Stomach (tissue), 9 donors: ENCODE results near the gene GABRG3. TPM values are rescaled to one million over a fixed set of nuclear protein-coding genes. Genes with fewer than 3 reads are reported as not detected.

Experiments
- DNase-seq, 2 donors: peaks; one replicate each; pipeline versions ENCODE4 v3.0.0 to v3.0.0-alpha.2; 2013 to 2019
- H3K27ac ChIP-seq, 5 donors: fragments of 200-600 bp in 4 of 5; sonication (generic) in 4 of 5; one replicate each; pipeline ENCODE4 v1.5.1; 2013 to 2019; ENCODE audit warnings: mild to moderate bottlenecking in 1 of 5, moderate library complexity in 1 of 5
- H3K27me3 ChIP-seq, 3 donors: fragments of 200-600 bp; sonication (generic); one replicate each; pipeline ENCODE4 v1.5.1; 2017 to 2019; ENCODE audit warnings: mixed run types in 1 of 3
- H3K36me3 ChIP-seq, 4 donors: fragments of 200-600 bp; sonication (generic); 1 replicate in 3 of 4; 2 replicates in 1 of 4; pipeline ENCODE4 v1.5.1; 2016 to 2019
- H3K4me1 ChIP-seq, 4 donors: fragments of 200-600 bp; sonication (generic); one replicate each; pipeline ENCODE4 v1.5.1; 2016 to 2019
- H3K4me3 ChIP-seq, 4 donors: fragments of 200-600 bp; sonication (generic) in 3 of 4; one replicate each; pipeline ENCODE4 v1.5.1; 2016 to 2019; ENCODE audit warnings: mild to moderate bottlenecking in 1 of 4
- H3K9me3 ChIP-seq, 4 donors: fragments of 200-600 bp; sonication (generic); one replicate each; pipeline ENCODE4 v1.5.1; 2016 to 2019
- CTCF ChIP-seq, 7 experiments: fragments of 450-650 bp in 4 of 7; fragments of 200-600 bp in 3 of 7; sonication (generic) in 3 of 7; IDR thresholded peaks; one replicate each; pipeline ENCODE4 v1.5.1; 2016 to 2019; ENCODE audit warnings: antibody characterized with exemption in 7 of 7, control low read depth in 2 of 7, mild to moderate bottlenecking in 1 of 7
- EP300 ChIP-seq: sonication (generic); formaldehyde crosslinking; IDR thresholded peaks from one replicate; pipeline ENCODE4 v1.6.1; 2017; ENCODE audit warnings: antibody characterized with exemption
- POLR2A ChIP-seq, 4 donors: fragments of 450-650 bp; IDR thresholded peaks; one replicate each; pipeline ENCODE4 v1.6.1; 2016; ENCODE audit warnings: antibody characterized with exemption in 4 of 4, control low read depth in 2 of 4, mild to moderate bottlenecking in 1 of 4, moderate library complexity in 1 of 4
- POLR2AphosphoS5 ChIP-seq, 3 donors: sonication (generic); formaldehyde crosslinking; IDR thresholded peaks; one replicate each; pipeline ENCODE4 v1.6.1; 2016; ENCODE audit warnings: antibody characterized with exemption in 3 of 3
- WGBS, 5 donors: extraction: QIAGEN DNeasy Blood & Tissue Kit in 3 of 5; methylation state at CpG; one replicate each; pipeline versions ENCODE4 v1.1.5 to v1.1.7; 2013 to 2018; 5-methylcytosine and 5-hydroxymethylcytosine counted together
- intact Hi-C: fragments of 100-400 bp; cut with DNase I; formaldehyde crosslinking; loops from one replicate; pipeline ENCODE4 v1.15.1; 2023; ENCODE audit warnings: low total_unique reads
- polyA plus RNA-seq, 3 donors: library from polyadenylated mRNA; stranded (reverse); fragments of 200-250 nt; gene quantifications; one replicate each; pipeline ENCODE4 v1.2.3, GENCODE V29; 2013
- total RNA-seq, 5 donors: library from RNA; depleted of rRNA; stranded (reverse); fragments of >200 nt; gene quantifications; one replicate each; pipeline versions ENCODE4 v1.1.0 to v1.2.3, GENCODE V29; 2014 to 2016
- donor health status: healthy with polysubstance abuse.
- donor health status: Bipolar disorder and iron deficiency.
- donor health status: healthy.

GABRG3 gene
- total and polyA plus RNA-seq, 8 donors, result 0.37 to 1.5 TPM; not detected in 6

- Histone ChIP-seq H3K36me3 (no peaks in the 10 kb centered on the region), H3K4me1 (no peaks in the 10 kb centered on the region), H3K27me3 (no peaks in the 10 kb centered on the region), H3K9me3 (peaks cover 0 to 31% (median 17%) of the 10 kb centered on the region in 4 donors), H3K4me3 (no peak overlapping the region), H3K27ac (no peak overlapping the region)
- DNase-seq, result peak in 1 of 2 donors; percentile 9
- WGBS, 5 donors, result 65 to 85% (median 79%) methylated on average over 6 of the region's 6 CpGs
- TF ChIP-seq EP300, result no peak
- TF ChIP-seq CTCF (IDR thresholded peaks at IDR 0.05), result no peak
- no peak for TF ChIP-seq POLR2A (IDR thresholded peaks at IDR 0.05)
- no peak for TF ChIP-seq POLR2AphosphoS5 (IDR thresholded peaks at IDR 0.05)
- intact Hi-C loops, result no loop called here
Measured at GRCh38 chr15:27196691-27197090, 225.7 kb downstream of the GABRG3 start.

GRCh38 chr15:27201425-27201824 lies 230.4 kb downstream of the GABRG3 start:
- DNase-seq, result no peak
- Histone ChIP-seq H3K4me3 (no peak overlapping the region), H3K27me3 (no peaks in the 10 kb centered on the region), H3K36me3 (no peaks in the 10 kb centered on the region), H3K27ac (no peak overlapping the region), H3K4me1 (no peaks in the 10 kb centered on the region), H3K9me3 (peaks cover 0 to 21% (median 4%) of the 10 kb centered on the region in 4 donors)
- intact Hi-C loops, result no loop called here
- 75 to 82% (median 80%) methylated on average over 3 of the region's 3 CpGs for WGBS, 5 donors
- no peak for TF ChIP-seq POLR2A (IDR thresholded peaks at IDR 0.05)
- TF ChIP-seq CTCF (IDR thresholded peaks at IDR 0.05), result no peak

- H3K4me1 ChIP-seq, result no peaks in the 10 kb centered on the region
- intact Hi-C loops, result no loop called here
- H3K27me3 ChIP-seq, result no peaks in the 10 kb centered on the region
- TF ChIP-seq POLR2AphosphoS5 (IDR thresholded peaks at IDR 0.05) (no peak), CTCF (IDR thresholded peaks at IDR 0.05) (no peak), EP300 (no peak), POLR2A (IDR thresholded peaks at IDR 0.05) (no peak)
- no peak overlapping the region for H3K27ac ChIP-seq
- WGBS, 5 donors, result 80 to 86% (median 85%) methylated on average over 10 of the region's 10 CpGs
- H3K36me3 ChIP-seq, result no peaks in the 10 kb centered on the region
- no peak for DNase-seq
- H3K4me3 ChIP-seq, result no peak overlapping the region
- peaks cover 0 to 28% (median 11%) of the 10 kb centered on the region in 4 donors for H3K9me3 ChIP-seq
Measured at GRCh38 chr15:27210176-27210575, 239.2 kb downstream of the GABRG3 start.

- no peak for DNase-seq
- Histone ChIP-seq H3K27ac (no peak overlapping the region), H3K4me3 (no peak overlapping the region), H3K27me3 (no peaks in the 10 kb centered on the region), H3K9me3 (peaks cover 0 to 33% (median 9%) of the 10 kb centered on the region in 4 donors), H3K36me3 (no peaks in the 10 kb centered on the region), H3K4me1 (no peaks in the 10 kb centered on the region)
- no peak for TF ChIP-seq CTCF (IDR thresholded peaks at IDR 0.05)
- no peak for TF ChIP-seq POLR2AphosphoS5 (IDR thresholded peaks at IDR 0.05)
- TF ChIP-seq EP300, result no peak
- no peak for TF ChIP-seq POLR2A (IDR thresholded peaks at IDR 0.05)
- intact Hi-C loops, result no loop called here
- 63 to 83% (median 76%) methylated on average over 8 of the region's 8 CpGs for WGBS, 5 donors
Measured at GRCh38 chr15:27214032-27214431, 243.1 kb downstream of the GABRG3 start.
